Endothelial cell of umbilical vein (primary cell): Measurements from ENCODE around the gene ZNF768.

Experiments
- CTCF ChIP-seq, 2 donors: IDR thresholded peaks; 1 replicate in 1 of 2; 2 replicates in 1 of 2; pipeline ENCODE4 v1.5.1; 2011; ENCODE audit warnings: low read length in 2 of 2, mild to moderate bottlenecking in 2 of 2, moderate library complexity in 2 of 2, control low read depth in 1 of 2, inconsistent platforms in 1 of 2, low read depth in 1 of 2; ENCODE audit not compliant: insufficient read depth in 1 of 2; ENCODE audit errors: extremely low read depth in 1 of 2
- EZH2 ChIP-seq: IDR thresholded peaks from 2 replicates; pipeline ENCODE4 v1.6.1; 2012; ENCODE audit warnings: borderline replicate concordance, low read depth, mild to moderate bottlenecking, moderate library complexity, low read length, inconsistent platforms; ENCODE audit not compliant: severe bottlenecking
- GATA2 ChIP-seq: IDR thresholded peaks from 2 replicates; pipeline ENCODE4 v1.7.0; 2011; ENCODE audit warnings: low read depth, mild to moderate bottlenecking, moderate library complexity, mixed read lengths, low read length; ENCODE audit not compliant: insufficient read length, insufficient read depth

GRCh38 chr16:30567991-30568638 is 41.7 kb upstream of the ZNF768 start:
- no peak for TF ChIP-seq CTCF (IDR thresholded peaks at IDR 0.05; ENCODE audit: extremely low read depth in 1 of 2, insufficient read depth in 1 of 2, low read depth in 1 of 2, low read length in 2 of 2)
- TF ChIP-seq GATA2, result no peak
- no peak for TF ChIP-seq EZH2
